OCI-LY3 (cell line): ENCODE data around the gene ST7.

Experiments used
- EZH2phosphoT487 ChIP-seq: fragments of 200-600 bp; shearing (Covaris generic); IDR thresholded peaks from 2 replicates; pipeline ENCODE4 v1.6.1; 2018; ENCODE audit warnings: antibody characterized with exemption, mixed run types, low read depth
- TF ChIP-seq, protein P1 (sequence below): fragments of 200-600, 300-600 bp; sonication (generic); IDR thresholded peaks from 2 replicates; pipeline ENCODE4 v1.5.1; 2014; ENCODE audit warnings: antibody characterized with exemption, low read length, low read depth

DNA sequence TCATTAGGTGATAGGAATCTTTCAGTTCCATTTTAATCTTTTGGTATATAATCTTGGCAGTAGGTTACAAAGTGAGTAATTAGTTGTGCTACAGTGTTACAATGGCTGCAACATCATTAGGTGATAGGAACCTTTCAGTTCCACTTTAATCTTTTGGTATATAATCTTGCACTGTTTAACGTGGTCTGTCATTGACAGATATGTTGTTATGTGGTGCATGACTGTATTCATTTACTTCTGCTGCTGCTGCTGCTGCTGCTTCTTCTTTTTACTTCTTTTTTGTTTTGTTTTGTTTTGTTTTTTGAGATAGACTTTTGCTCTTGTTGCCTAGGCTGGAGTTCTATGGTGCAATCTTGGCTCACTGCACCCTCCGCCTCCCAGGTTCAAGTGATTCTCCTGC lies 28.6 kb downstream of the ST7 start:
- TF ChIP-seq, protein P1, sequence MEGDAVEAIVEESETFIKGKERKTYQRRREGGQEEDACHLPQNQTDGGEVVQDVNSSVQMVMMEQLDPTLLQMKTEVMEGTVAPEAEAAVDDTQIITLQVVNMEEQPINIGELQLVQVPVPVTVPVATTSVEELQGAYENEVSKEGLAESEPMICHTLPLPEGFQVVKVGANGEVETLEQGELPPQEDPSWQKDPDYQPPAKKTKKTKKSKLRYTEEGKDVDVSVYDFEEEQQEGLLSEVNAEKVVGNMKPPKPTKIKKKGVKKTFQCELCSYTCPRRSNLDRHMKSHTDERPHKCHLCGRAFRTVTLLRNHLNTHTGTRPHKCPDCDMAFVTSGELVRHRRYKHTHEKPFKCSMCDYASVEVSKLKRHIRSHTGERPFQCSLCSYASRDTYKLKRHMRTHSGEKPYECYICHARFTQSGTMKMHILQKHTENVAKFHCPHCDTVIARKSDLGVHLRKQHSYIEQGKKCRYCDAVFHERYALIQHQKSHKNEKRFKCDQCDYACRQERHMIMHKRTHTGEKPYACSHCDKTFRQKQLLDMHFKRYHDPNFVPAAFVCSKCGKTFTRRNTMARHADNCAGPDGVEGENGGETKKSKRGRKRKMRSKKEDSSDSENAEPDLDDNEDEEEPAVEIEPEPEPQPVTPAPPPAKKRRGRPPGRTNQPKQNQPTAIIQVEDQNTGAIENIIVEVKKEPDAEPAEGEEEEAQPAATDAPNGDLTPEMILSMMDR = no peak
- no peak for TF ChIP-seq EZH2phosphoT487
